ENCODE results near the gene MAML2.

DNA sequence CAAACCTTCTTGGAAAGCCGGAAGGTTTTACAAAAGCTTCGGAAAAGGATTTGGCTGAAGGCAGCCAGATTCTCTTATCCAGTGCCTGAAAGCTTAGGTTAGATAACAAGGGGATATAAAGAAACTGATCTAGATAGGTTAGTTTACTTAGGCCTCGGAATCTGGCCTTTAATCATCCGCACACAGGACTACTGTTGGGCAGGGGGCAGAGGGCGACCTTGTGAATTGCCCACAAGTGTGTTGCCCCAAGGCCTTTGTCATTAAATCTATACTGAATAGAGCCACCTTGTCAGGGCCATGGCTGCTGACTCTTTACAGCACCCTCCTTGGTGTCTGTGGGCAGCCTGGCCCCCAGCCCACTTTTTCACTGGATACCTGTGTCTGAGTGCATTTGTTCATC is 409.4 kb downstream of the MAML2 start:
- TF ChIP-seq CTCF (IDR thresholded peaks at IDR 0.05) (no peak), POLR2A (IDR thresholded peaks at IDR 0.05) (no peak)
